Muscle layer of colon (tissue), 2 donors: ENCODE results near the gene INSL3.

Experiments used
- H3K27ac ChIP-seq: one replicate; pipeline ENCODE4 v1.7.0; 2013; ENCODE audit warnings: low read depth, mild to moderate bottlenecking, low read length, moderate library complexity
- H3K27me3 ChIP-seq, 2 donors: one replicate each; pipeline ENCODE4 v1.7.0; 2013; ENCODE audit warnings: low read length in 2 of 2, mild to moderate bottlenecking in 2 of 2; ENCODE audit not compliant: insufficient read depth in 2 of 2, control insufficient read depth in 1 of 2
- H3K36me3 ChIP-seq: one replicate; pipeline ENCODE4 v1.7.0; 2013; ENCODE audit warnings: mild to moderate bottlenecking, low read length; ENCODE audit not compliant: insufficient read depth
- H3K4me1 ChIP-seq: one replicate; pipeline ENCODE4 v1.7.0; 2013; ENCODE audit warnings: mild to moderate bottlenecking, low read length; ENCODE audit not compliant: insufficient read depth
- H3K4me3 ChIP-seq, 2 donors: one replicate each; pipeline ENCODE4 v1.7.0; 2013; ENCODE audit warnings: low read length in 2 of 2, low read depth in 1 of 2, mild to moderate bottlenecking in 1 of 2, moderate library complexity in 1 of 2
- H3K9ac ChIP-seq: one replicate; pipeline ENCODE4 v1.7.0; 2013; ENCODE audit warnings: low read length
- H3K9me3 ChIP-seq: one replicate; pipeline ENCODE4 v1.7.0; 2013; ENCODE audit warnings: mild to moderate bottlenecking, low read length
- donor health status: abdominal sarcoma.
- donor health status: Adenocarcinoma of cecum.

Gene INSL3

DNA sequence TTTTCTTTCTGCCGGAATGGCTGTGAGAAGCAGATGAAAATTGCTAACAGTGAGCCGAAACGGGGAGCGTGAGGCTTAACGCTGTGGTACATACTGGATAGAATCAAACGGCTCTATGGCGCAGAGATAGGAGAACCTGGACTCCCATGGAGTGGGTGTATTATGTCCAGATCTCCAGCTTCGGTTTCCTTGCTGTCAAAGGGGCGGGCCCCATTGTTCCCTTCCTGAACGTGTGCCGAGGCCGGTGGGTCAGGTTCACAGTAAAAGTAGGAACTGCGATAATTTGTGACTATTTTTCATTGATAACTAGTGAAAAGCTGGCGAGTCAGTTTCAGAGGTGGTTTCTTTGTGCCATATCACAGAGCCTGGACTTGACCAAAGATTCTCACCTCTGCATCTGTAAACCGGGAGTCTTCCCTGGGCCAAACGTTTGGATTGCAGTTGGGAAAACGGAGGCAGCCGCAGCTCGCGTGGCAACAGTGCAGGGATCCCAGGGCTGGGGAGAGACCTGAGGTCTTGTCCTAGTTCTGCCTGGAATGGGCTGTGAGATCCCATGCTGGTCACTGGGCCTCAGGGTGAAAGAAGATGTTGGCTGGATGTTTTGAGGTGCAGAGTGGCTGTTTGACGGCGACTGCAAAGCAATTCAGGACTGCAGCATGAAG, 39.1 kb upstream of the INSL3 start:
- Histone ChIP-seq H3K4me1 (peaks cover 17% of the 10 kb centered on the region), H3K36me3 (peaks cover 30% of the 10 kb centered on the region), H3K27me3 (no peaks in the 10 kb centered on the region), H3K9ac (peak overlapping the region; percentile 96), H3K27ac (peak overlapping the region; percentile 90), H3K4me3 (peak overlapping the region; percentile 96 to 100), H3K9me3 (no peaks in the 10 kb centered on the region)

DNA sequence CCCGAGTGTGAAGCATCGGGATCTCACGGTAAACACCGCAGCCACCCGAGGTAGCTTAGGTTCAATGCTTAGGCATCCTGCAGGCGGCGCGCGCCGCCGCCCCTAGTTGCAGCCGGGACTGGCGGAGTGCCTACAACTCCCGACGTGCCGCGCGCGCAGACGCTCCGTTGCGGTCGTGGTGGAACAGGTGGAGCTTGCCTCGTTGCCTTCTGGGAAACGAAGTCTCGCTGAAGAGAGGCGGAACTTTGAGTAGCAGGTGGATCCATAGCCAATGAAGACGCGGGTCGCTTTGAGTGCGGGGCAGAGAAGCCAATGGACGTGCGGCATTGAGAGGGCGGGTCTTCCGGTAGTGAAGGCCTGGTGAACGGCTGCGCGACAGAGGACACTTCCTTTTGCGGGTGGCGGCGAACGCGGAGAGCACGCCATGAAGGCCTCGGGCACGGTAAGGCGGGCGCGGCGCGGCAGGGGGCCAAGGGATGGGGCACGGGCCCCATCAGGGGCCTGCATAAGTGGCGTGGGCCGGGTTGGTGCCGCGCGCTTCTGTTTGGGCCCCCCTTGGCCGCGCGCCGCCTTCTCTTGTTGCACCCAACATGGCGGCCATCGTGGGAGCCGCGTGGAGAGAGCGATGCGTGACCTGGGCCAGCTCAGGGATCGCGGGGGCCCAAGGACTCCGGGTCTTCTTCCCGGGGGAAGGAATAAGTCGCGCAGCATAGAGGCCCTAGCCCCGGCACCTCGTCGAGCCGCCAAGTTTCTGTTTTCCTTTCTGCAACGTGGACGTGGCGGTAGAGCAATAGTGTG, 38.4 kb upstream of the INSL3 start, which contains the start of gene RPL18A:
Gene RPL18A, plus strand, starts transcription at position 378 of the 798 bp plus-strand sequence. Its CDS starts 47 bp downstream, at position 425.
- peak within 1 kb of the TSS; percentile 90 for H3K27ac ChIP-seq
- H3K27me3 ChIP-seq: no peaks in the 10 kb centered on the region
- H3K4me3 ChIP-seq: peak within 1 kb of the TSS; percentile 96 to 100
- H3K36me3 ChIP-seq: peaks cover 30% of the 10 kb centered on the region
- H3K9me3 ChIP-seq: no peaks in the 10 kb centered on the region
- H3K9ac ChIP-seq: peak within 1 kb of the TSS; percentile 96
- H3K4me1 ChIP-seq: peaks cover 17% of the 10 kb centered on the region

DNA sequence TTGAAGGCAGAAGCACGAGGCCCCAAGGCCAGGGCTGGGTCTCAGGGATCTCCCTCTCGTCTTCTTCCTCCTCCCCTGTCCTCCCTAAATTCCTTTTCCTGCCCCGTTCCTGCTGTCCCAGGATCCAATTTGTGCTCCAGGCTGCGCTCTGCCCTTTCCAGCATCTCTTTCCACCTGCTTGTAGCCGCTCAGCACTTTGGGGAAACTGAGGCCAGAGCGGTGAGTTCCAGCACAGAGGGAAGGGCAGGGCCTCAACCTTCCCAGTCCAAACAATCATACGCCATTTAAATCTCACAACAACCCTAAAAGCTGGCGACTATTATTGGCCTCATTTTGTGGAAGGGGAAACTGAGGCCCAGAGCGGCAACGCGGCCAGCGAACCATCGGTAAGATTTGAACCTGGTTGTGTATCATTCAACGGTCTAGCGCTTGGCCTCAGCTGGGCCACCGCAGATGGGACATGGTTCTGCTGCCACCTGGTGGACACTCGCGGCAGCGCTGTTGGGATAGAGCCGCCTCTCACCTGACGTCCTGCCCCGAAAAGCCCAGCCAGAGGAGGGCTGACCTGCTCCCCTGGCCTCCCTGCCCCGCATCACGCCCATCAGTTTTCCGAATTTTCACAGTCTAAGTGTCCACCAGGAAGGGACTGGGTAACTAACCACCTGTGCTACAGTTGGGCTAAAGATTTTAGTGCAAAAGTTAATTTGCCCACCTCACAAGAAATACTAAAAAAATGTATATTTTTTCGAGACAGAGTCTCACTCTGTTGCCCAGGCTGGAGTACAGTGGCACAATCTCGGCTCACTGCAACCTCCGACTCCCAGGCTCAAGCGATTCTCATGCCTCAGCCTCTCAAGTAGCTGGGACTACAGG, 34.2 kb upstream of the INSL3 start:
- no peak overlapping the region for H3K9ac ChIP-seq
- H3K4me3 ChIP-seq: no peak overlapping the region
- no peaks in the 10 kb centered on the region for H3K9me3 ChIP-seq
- H3K36me3 ChIP-seq: no peaks in the 10 kb centered on the region
- H3K27me3 ChIP-seq: no peaks in the 10 kb centered on the region
- H3K4me1 ChIP-seq: peaks cover 3% of the 10 kb centered on the region
- H3K27ac ChIP-seq: no peak overlapping the region

DNA sequence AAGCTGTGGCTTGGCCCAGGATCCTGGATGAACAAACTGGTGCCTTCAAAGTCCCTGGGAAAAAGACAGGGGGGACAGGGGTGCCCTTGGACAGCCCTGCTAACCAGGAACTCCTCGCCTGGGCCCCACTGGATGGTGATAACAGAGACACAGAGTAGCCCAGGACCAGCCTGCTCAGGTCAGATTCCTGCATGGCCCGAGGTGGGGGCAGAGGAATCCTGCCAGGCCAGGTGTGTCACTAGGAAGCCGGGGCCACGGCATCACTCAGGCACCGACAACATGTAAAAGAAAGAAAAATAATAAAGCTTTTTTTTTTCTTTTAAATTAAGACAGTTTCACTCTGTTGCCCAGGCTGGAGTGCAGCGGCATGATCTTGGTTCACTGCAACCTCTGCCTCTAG, 32.7 kb upstream of the INSL3 start:
- H3K4me3 ChIP-seq: no peak overlapping the region
- H3K27ac ChIP-seq: no peak overlapping the region
- H3K36me3 ChIP-seq: no peaks in the 10 kb centered on the region
- H3K9ac ChIP-seq: no peak overlapping the region
- no peaks in the 10 kb centered on the region for H3K4me1 ChIP-seq
- H3K27me3 ChIP-seq: no peaks in the 10 kb centered on the region
- no peaks in the 10 kb centered on the region for H3K9me3 ChIP-seq

DNA sequence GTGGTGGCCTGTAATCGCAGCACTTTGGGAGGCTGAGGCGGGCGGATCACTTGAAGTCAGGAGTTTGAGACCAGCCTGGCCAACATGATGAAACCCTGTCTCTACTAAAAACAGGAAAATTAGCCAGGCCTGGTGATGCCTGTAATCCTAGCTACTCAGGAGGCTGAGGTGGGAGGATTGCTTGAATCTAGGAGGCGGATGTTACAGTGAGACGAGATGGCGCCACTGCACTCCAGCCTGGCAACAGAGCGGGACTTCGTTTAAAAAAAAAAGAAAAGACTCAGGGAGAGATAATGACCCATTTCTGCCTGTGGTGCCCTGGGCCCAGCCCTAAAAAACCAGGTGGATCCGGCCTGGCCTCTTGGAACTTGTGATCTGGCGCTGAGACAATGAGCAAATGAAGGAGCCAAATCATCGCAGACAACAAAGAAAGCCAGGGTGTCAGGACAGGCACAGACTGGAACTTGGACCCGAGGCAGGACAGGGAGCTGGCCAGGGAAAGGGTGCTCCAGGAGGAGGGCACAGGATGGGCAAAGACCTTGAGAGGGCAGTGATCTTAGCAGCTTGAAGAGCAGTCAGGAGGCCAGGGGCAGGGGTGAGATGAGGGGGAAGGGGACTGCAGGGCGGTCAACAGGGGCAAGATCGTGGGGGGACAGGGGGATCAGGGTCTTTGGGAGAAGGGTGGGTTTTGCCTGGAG, 27.4 kb upstream of the INSL3 start:
- Histone ChIP-seq H3K4me3 (no peak overlapping the region), H3K9me3 (no peaks in the 10 kb centered on the region), H3K27me3 (peaks cover 0 to under 1% of the 10 kb centered on the region in 2 donors), H3K9ac (no peak overlapping the region), H3K36me3 (no peaks in the 10 kb centered on the region), H3K27ac (no peak overlapping the region), H3K4me1 (no peaks in the 10 kb centered on the region)

DNA sequence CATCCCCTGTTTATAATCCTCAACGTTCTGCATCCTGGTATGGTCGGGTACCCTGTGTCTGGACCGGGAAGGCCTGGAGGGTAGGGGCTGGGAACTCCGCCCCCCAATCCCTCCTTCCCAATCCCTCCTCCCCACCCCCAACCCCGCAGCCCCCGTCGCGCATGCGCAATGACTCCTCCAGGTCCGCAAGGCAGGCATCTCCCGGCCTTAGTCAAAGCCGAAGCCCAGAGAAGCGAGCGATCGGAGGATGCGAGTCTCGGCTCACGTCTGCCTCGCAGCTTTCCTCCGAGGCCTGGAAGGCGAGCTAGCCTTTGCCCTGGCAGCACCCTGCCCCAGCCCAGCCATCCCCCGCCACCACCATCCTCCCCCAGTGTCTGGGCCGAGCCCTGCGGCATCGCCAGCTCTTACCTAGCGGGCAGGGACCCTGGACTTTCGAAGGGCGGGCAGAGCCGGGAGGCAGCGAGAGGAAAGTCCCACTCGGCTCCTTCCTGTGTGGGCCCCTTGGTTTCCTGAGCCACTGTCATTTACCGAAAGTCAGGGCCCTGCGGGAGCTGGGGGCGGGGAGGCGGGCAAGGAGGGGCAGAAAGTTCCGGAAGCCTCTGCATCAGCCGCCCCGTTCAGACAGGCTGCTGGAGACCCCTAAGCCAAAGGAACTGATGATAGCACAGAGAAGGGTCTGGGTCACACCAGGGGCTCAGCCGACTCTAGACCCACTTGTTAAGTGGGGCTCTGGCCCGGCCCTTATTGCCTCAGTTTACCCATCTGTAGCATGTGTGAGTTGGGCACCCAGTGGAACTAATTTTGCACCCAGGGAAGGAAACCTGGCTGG, 26.4 kb upstream of the INSL3 start, which contains the start of gene JAK3:
Gene JAK3, minus strand, starts transcription at position 445 of the 829 bp plus-strand sequence. CDS start 3,565 bp downstream, outside the sequence.
- Histone ChIP-seq H3K9ac (no peak within 1 kb of the TSS), H3K27ac (no peak within 1 kb of the TSS), H3K27me3 (peaks cover 0 to 10% of the 10 kb centered on the region in 2 donors), H3K4me1 (no peaks in the 10 kb centered on the region), H3K9me3 (no peaks in the 10 kb centered on the region), H3K36me3 (no peaks in the 10 kb centered on the region), H3K4me3 (peak within 1 kb of the TSS in 1 of 2 donors; percentile 14)

DNA sequence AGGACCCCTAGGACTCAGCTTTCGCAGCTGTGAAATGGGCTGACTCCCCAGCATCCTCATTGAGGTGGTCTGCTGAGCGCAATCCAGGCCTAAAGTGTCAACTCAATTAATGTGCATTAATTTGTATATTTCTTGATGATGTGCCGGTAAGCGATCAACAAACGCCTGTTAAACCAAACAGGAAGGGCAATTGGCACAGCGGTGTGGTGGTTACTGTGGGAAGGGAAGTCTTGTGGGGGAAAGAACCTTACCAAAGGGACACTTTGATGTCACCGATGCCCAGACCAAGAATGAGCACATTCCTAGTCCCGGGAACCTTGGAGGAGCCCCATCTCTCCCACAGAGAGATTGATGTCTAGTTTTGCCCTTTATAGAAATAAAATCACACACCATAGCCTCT, 24.8 kb upstream of the INSL3 start:
- Histone ChIP-seq H3K9ac (no peak overlapping the region), H3K4me3 (no peak overlapping the region)

DNA sequence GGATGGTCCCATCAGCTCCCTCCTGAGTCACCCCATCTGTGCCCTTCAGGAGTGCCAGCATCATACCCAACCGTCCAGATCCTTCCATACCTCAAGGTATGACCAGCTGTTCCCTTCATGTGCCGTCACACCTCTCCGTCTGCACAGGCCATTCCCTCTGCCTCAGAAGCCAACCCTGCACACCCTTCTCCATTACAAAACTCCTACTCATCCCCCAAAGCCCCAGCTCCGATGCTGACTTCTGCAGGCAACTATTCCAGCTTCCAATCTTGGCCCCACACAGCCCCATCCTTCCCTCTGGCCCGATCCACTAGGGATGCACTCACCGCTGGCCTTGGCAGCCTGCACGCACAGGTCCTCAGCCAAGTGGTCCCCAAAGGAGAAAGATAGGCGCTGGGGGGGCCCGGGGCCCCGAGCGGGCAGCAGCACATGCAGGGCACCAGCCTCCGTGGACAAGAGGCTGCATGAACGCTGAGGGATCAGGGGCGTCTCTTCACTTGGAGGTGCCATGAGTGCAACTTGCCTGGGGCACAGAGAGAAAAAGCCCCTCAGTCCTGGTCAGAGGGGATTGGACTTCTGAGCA, 22.7 kb upstream of the INSL3 start:
- Histone ChIP-seq H3K4me1 (no peaks in the 10 kb centered on the region), H3K27me3 (peaks cover 5 to 32% of the 10 kb centered on the region in 2 donors), H3K9me3 (no peaks in the 10 kb centered on the region), H3K9ac (no peak overlapping the region), H3K4me3 (no peak overlapping the region), H3K36me3 (no peaks in the 10 kb centered on the region), H3K27ac (no peak overlapping the region)

More for the DNA sequence above, 24.8 kb upstream of the INSL3 start:
- Histone ChIP-seq H3K27me3 (peaks cover 2 to 26% of the 10 kb centered on the region in 2 donors), H3K27ac (no peak overlapping the region), H3K36me3 (no peaks in the 10 kb centered on the region), H3K4me1 (no peaks in the 10 kb centered on the region), H3K9me3 (no peaks in the 10 kb centered on the region)

DNA sequence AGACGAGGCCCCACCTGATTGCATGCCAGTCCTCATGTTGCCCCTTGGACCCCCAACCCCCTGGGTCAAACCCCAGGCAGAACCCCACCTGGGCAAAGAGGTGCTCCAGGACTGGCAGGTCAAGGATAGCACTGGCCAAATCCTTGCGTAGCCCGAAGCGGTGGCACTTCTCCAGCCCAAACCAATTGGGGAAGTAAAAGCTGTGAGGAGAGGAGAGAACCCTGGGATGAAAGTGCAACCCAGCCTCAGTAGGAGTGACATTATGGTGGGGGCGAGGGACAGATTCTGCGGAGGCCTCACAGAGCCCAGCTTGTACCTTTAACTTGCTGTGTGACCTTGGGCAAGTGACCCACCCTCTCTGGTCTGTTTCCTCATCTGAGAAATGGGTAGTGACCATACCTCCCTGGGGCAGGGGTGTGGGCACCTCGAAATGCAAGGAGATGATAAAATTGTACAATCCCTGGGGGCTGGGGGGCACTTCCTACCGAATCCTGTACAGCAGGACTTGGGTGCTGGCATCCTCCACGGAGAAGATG, 22.0 kb upstream of the INSL3 start:
- H3K4me1 ChIP-seq: no peaks in the 10 kb centered on the region
- no peaks in the 10 kb centered on the region for H3K36me3 ChIP-seq
- peaks cover 5 to 32% of the 10 kb centered on the region in 2 donors for H3K27me3 ChIP-seq
- H3K9ac ChIP-seq: no peak overlapping the region
- H3K4me3 ChIP-seq: no peak overlapping the region
- no peaks in the 10 kb centered on the region for H3K9me3 ChIP-seq
- no peak overlapping the region for H3K27ac ChIP-seq
